Activated naive CD8-positive, alpha-beta T cell treated with anti-CD3 and anti-CD28 coated beads, Interleukin-2, amount 10 ng/mL, durations not matched to agents 7 days and 5 days (primary cell): ENCODE data around the gene QPCT. TPM values are rescaled to one million over a fixed set of nuclear protein-coding genes. Genes with fewer than 3 reads are reported as not detected.
A peak's percentile ranks its signal among the peaks of the same experiment; 100 is the strongest.

Experiments
- ATAC-seq: fragments of 150-1000 bp; cut with Tn5 transposase; one replicate; pipeline ENCODE4 v1.10.0; 2021; ENCODE audit warnings: low read depth, moderate library complexity
- POLR2A ChIA-PET: fragments of 350-600 bp; sonication (Branson Sonifier 250); formaldehyde crosslinking; loops from one replicate; lab custom pipeline; 2021; ENCODE audit warnings: antibody characterized with exemption; lab: Charles Lee
- DNase-seq: peaks from one replicate; pipeline ENCODE4 v3.0.0; 2021
- H3K27ac Mint-ChIP-seq: one replicate; pipeline ENCODE4 v1.8.0; 2022; ENCODE audit warnings: mild to moderate bottlenecking, mixed read lengths
- H3K27me3 Mint-ChIP-seq: one replicate; pipeline ENCODE4 v1.8.0; 2022; ENCODE audit warnings: mild to moderate bottlenecking, moderate library complexity, mixed read lengths
- H3K36me3 Mint-ChIP-seq: one replicate; pipeline ENCODE4 v1.8.0; 2021; ENCODE audit warnings: mild to moderate bottlenecking, mixed read lengths
- H3K4me1 Mint-ChIP-seq: one replicate; pipeline ENCODE4 v1.8.0; 2021; ENCODE audit warnings: mixed read lengths
- H3K4me3 Mint-ChIP-seq: one replicate; pipeline ENCODE4 v1.8.0; 2022; ENCODE audit warnings: mild to moderate bottlenecking, moderate library complexity, mixed read lengths
- H3K9me3 Mint-ChIP-seq: one replicate; pipeline ENCODE4 v1.8.0; 2021; ENCODE audit warnings: mixed read lengths
- total RNA-seq, 2 experiments: library from RNA; stranded (reverse); gene quantifications; one replicate each; pipeline ENCODE4 v1.2.3, GENCODE V29; 2021

Gene QPCT
- total RNA-seq, 2 experiments from 2014 or later, result 0.50 to 1.1 TPM

- H3K4me1 Mint-ChIP-seq, result peaks cover 23% of the 10 kb centered on the region
Observed at GRCh38 chr2:37318401-37318800, 26.0 kb upstream of the QPCT start.

DNA sequence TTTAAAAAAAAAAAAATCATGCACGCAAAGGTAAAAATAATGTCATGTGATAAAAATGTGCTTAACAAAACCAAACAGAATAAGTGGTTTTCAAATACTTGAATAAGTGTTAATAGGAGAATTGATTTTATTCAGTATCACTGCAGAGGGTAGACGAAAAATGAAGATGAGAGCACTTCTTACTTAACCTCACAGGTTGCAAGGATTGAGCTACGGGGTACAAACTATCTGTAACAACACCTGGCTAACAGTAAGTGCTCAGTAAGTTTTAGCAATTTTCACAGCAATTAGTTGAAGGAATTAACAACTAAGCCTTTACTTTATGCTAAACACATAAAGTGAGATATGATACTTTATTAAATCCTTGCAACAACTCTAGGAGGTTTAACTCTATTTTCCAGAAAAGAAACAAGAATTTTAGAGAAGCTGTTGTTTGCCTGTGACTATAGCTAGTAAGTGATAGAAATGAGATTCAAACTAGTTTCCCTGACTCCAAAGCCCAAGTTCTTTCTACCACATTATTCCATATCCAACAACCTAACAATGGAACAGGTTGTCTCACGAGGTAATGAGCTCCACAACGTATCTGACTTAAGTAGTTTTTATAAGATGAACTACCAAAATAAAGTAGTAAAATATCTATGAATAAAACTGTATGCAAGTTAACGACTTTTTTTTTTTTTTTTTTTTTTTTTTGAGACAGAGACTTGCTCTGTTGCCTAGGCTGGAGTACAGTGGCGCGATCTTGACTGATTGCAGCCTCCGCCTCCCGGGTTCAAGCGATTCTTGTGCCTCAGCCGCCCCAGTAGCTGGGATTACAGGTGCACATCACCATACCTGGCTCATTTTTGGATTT lies 24.4 kb upstream of the QPCT start:
- POLR2A ChIA-PET, result no interaction called here
- Mint-ChIP-seq H3K27ac (no peak overlapping the region), H3K9me3 (no peaks in the 10 kb centered on the region), H3K27me3 (peaks cover 7% of the 10 kb centered on the region), H3K4me3 (no peak overlapping the region), H3K36me3 (peaks cover 12% of the 10 kb centered on the region), H3K4me1 (peaks cover 30% of the 10 kb centered on the region)
- ATAC-seq (no peak), DNase-seq (no peak)

More at GRCh38 chr2:37318401-37318800, 26.0 kb upstream of the QPCT start:
- Mint-ChIP-seq H3K27ac (no peak overlapping the region), H3K4me3 (no peak overlapping the region), H3K36me3 (peaks cover 8% of the 10 kb centered on the region), H3K9me3 (no peaks in the 10 kb centered on the region), H3K27me3 (no peaks in the 10 kb centered on the region)
- POLR2A ChIA-PET, result interaction anchor here (1.2 kb wide), 1 partner anchor 14 kb away, joined by 4 read pairs; no protein-coding TSS in a partner anchor
- ATAC-seq (no peak), DNase-seq (no peak)

GRCh38 chr2:37321029-37321682 lies 23.3 kb upstream of the QPCT start:
- no peak for DNase-seq
- no peak overlapping the region for H3K4me3 Mint-ChIP-seq
- no peak for ATAC-seq
- no peak overlapping the region for H3K27ac Mint-ChIP-seq
- H3K36me3 Mint-ChIP-seq, result peaks cover 11% of the 10 kb centered on the region
- peaks cover 17% of the 10 kb centered on the region for H3K27me3 Mint-ChIP-seq
- POLR2A ChIA-PET, result no interaction called here
- no peaks in the 10 kb centered on the region for H3K9me3 Mint-ChIP-seq
- peaks cover 35% of the 10 kb centered on the region for H3K4me1 Mint-ChIP-seq

DNA sequence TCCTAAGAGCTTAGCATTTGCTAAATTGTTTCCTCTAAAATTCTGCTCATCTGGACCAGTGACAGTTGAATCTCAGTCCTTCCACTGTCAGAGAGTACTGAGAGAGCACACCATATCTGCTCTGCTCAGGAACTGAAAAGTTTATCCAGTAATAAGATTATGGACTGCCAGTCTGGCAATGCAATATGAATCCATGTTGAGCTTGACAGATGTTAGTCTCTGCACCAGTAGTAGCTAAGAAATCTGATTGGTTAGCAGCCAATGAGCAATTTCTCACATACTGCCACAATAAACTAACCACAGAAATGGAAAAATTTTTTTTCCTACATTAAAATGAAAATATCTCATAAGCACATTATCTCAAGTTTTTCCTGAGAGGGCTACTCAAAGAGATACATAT lies 22.1 kb upstream of the QPCT start:
- H3K4me3 Mint-ChIP-seq, result peak overlapping the region; percentile 26
- DNase-seq (no peak), ATAC-seq (no peak)
- POLR2A ChIA-PET, result interaction anchor here (0.5 kb wide), 1 partner anchor 165 kb away, joined by 3 read pairs; no protein-coding TSS in a partner anchor
- H3K27ac Mint-ChIP-seq, result no peak overlapping the region
- peaks cover 35% of the 10 kb centered on the region for H3K4me1 Mint-ChIP-seq
- peaks cover 7% of the 10 kb centered on the region for H3K36me3 Mint-ChIP-seq
- peaks cover 29% of the 10 kb centered on the region for H3K27me3 Mint-ChIP-seq
- no peaks in the 10 kb centered on the region for H3K9me3 Mint-ChIP-seq

GRCh38 chr2:37323176-37323780 lies 21.2 kb upstream of the QPCT start:
- Mint-ChIP-seq H3K9me3 (no peaks in the 10 kb centered on the region), H3K36me3 (peaks cover 4% of the 10 kb centered on the region), H3K4me3 (peak overlapping the region; percentile 97), H3K27ac (peak overlapping the region; percentile 94), H3K27me3 (peaks cover 31% of the 10 kb centered on the region), H3K4me1 (peaks cover 30% of the 10 kb centered on the region)
- POLR2A ChIA-PET, result interaction anchor here (0.5 kb wide), 1 partner anchor 165 kb away, joined by 3 read pairs; no protein-coding TSS in a partner anchor
- no peak for DNase-seq
- no peak for ATAC-seq

- H3K36me3 Mint-ChIP-seq, result peaks cover 4% of the 10 kb centered on the region
- H3K4me1 Mint-ChIP-seq, result peaks cover 24% of the 10 kb centered on the region
- peak; percentile 62 for DNase-seq
- ATAC-seq, result peak; percentile 38
- peak overlapping the region; percentile 97 for H3K4me3 Mint-ChIP-seq
- H3K27me3 Mint-ChIP-seq, result peaks cover 36% of the 10 kb centered on the region
- H3K27ac Mint-ChIP-seq, result peak overlapping the region; percentile 94
- H3K9me3 Mint-ChIP-seq, result no peaks in the 10 kb centered on the region
- POLR2A ChIA-PET, result interaction anchor here (0.6 kb wide), 1 partner anchor 1328 kb away, joined by 5 read pairs; no protein-coding TSS in a partner anchor
Observed at GRCh38 chr2:37323781-37324535, 20.5 kb upstream of the QPCT start.

- Mint-ChIP-seq H3K27ac (no peak overlapping the region), H3K4me1 (peaks cover 24% of the 10 kb centered on the region), H3K9me3 (no peaks in the 10 kb centered on the region), H3K27me3 (peaks cover 36% of the 10 kb centered on the region), H3K36me3 (peaks cover 4% of the 10 kb centered on the region), H3K4me3 (peak overlapping the region; percentile 48)
- ATAC-seq (no peak), DNase-seq (no peak)
- POLR2A ChIA-PET, result interaction anchor here (0.6 to 1.0 kb wide), 3 partner anchors 44 to 1327 kb away, joined by 3 to 5 read pairs (median 3); no protein-coding TSS in a partner anchor
Observed at GRCh38 chr2:37324536-37324785, 20.0 kb upstream of the QPCT start.

DNA sequence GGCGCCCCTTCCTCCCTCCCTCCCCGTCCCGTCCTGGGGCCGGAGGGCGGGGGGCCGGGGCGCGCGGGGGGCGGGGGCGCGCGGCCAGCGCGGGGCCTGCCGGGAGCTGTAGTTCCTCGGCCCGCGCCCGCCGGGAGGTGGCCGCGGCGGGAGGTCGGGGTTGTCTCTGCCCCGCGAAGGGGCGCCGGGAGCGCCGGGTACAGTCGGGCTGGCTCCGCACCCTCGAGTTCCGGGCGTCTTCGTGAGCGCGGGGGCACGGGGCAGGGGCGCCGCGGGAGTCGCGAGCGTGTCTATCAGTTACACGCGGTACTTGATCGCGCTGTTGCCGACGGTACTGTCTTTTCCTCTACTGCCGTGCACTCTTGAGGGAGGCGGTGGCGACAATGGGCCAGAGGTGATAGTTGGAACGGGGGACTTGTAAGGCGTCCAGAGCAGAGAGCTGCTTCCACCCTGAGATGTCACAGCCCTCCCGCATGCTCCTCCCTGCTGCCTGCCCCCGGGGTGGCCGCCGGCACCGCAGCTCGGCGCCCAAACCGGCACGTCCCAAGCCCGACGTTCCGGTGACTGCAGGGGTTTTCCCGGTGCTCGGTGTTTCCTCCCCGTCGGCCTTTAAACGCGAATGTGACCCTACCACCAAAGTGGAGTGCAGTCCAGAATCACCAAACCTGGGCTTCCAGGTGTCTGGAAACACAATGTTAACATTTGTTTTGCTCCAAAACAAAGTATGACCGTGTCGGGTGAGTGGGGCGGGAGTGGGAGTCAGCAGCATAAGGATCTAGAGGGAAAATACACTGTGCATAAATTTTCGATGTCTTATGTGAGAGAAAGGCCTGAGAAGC lies 19.4 kb upstream of the QPCT start, which contains the start of gene PRKD3:
Gene PRKD3, minus strand, starts transcription at position 48 of the 839 bp plus-strand sequence. CDS start 8,309 bp downstream, outside the sequence.
- Mint-ChIP-seq H3K27me3 (peaks cover 36% of the 10 kb centered on the region), H3K36me3 (peaks cover 4% of the 10 kb centered on the region), H3K4me3 (peak within 1 kb of the TSS; percentile 97), H3K4me1 (peaks cover 24% of the 10 kb centered on the region), H3K27ac (peak within 1 kb of the TSS; percentile 94), H3K9me3 (no peaks in the 10 kb centered on the region)
- POLR2A ChIA-PET, result interaction anchor here (0.6 to 1.0 kb wide), 3 partner anchors 44 to 1327 kb away, joined by 3 to 5 read pairs (median 3); no protein-coding TSS in a partner anchor
- ATAC-seq (peak; percentile 72), DNase-seq (peak; percentile 78)

DNA sequence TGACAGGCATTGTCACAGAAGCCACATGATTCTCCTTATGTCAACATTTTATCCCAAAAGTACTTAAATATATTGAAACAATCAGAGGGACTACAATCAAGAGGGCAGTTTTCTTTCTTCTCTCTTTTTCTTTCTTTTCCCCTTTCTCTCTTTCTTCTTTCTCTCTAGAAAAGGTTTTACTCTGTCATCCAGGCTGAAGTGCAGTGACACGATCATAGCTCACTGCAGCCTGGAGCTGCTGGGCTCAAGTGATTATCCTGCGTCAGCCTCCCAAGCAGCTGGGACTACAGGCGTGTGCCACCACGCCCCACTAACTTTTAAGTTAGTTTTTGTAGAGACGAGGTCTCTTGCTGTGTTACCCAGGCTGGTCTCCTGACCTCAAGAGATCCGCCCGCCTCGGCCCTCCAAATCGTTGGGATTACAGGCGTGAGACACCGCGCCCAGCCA lies 18.8 kb upstream of the QPCT start:
- H3K4me1 Mint-ChIP-seq, result peaks cover 24% of the 10 kb centered on the region
- peak overlapping the region; percentile 84 for H3K4me3 Mint-ChIP-seq
- peak overlapping the region; percentile 67 for H3K27ac Mint-ChIP-seq
- peaks cover 4% of the 10 kb centered on the region for H3K36me3 Mint-ChIP-seq
- H3K9me3 Mint-ChIP-seq, result no peaks in the 10 kb centered on the region
- ATAC-seq (no peak), DNase-seq (no peak)
- peaks cover 38% of the 10 kb centered on the region for H3K27me3 Mint-ChIP-seq
- POLR2A ChIA-PET, result interaction anchor here (1.0 kb wide), 1 partner anchor 51 kb away, joined by 3 read pairs; no protein-coding TSS in a partner anchor

- H3K4me3 Mint-ChIP-seq, result no peak overlapping the region
- POLR2A ChIA-PET, result no interaction called here
Observed at GRCh38 chr2:37326285-37326684, 18.1 kb upstream of the QPCT start.

GRCh38 chr2:37326866-37327634 lies 17.4 kb upstream of the QPCT start:
- peaks cover 48% of the 10 kb centered on the region for H3K27me3 Mint-ChIP-seq
- H3K4me3 Mint-ChIP-seq, result no peak overlapping the region
- H3K27ac Mint-ChIP-seq, result no peak overlapping the region
- ATAC-seq (no peak), DNase-seq (no peak)
- H3K4me1 Mint-ChIP-seq, result peaks cover 16% of the 10 kb centered on the region
- H3K36me3 Mint-ChIP-seq, result peaks cover 4% of the 10 kb centered on the region
- POLR2A ChIA-PET, result no interaction called here
- no peaks in the 10 kb centered on the region for H3K9me3 Mint-ChIP-seq

More at GRCh38 chr2:37326285-37326684, 18.1 kb upstream of the QPCT start:
- Mint-ChIP-seq H3K27me3 (peaks cover 42% of the 10 kb centered on the region), H3K27ac (no peak overlapping the region), H3K9me3 (no peaks in the 10 kb centered on the region), H3K4me1 (peaks cover 24% of the 10 kb centered on the region), H3K36me3 (peaks cover 4% of the 10 kb centered on the region)
- ATAC-seq (no peak), DNase-seq (no peak)
